K562 (cell line): ENCODE measurements around the gene TOX2. TPM values are rescaled to one million over a fixed set of nuclear protein-coding genes. Genes with fewer than 3 reads are reported as not detected.

Experiments
- ATAC-seq: fragments of 200-7000 bp; cut with Tn5 transposase; 3 replicates; pipeline ENCODE4 v1.9.1; 2020; ENCODE audit warnings: moderate library complexity
- BruUV-seq: library from RNA; stranded (reverse); fragments of 400-500 nt; replicated peaks from 2 replicates; lab custom pipeline; 2021; lab: Mats Ljungman, UMichigan
- CTCF ChIA-PET: fragments of 300-600 bp; formaldehyde crosslinking; extraction: SDS; loops from one replicate; lab custom pipeline; 2021; ENCODE audit warnings: low intra/inter-chr PET ratio; lab: Yijun Ruan, JAX
- POLR2A ChIA-PET: fragments of 300-600, 350-650 bp; sonication (Branson Sonifier 250); formaldehyde crosslinking; extraction: SDS; loops from one replicate; lab custom pipeline; 2021; ENCODE audit warnings: antibody characterized with exemption, inconsistent platforms; lab: Yijun Ruan, JAX
- DNase-seq, 4 experiments: peaks; one replicate each; pipeline versions ENCODE4 v3.0.0 to v3.0.0-alpha.2; 2011 to 2018; ENCODE audit warnings: low spot score in 3 of 4, mixed read lengths in 3 of 4; ENCODE audit errors: extremely low read depth in 1 of 4
- FAIRE-seq: peaks from 2 replicates; lab custom pipeline; 2011; peaks lifted over from hg19 to GRCh38; lab: Jason Lieb, UNC
- H2AFZ ChIP-seq: 2 replicates; pipeline ENCODE4 v1.6.0; 2011; ENCODE audit warnings: low read depth, low read length, control low read depth, inconsistent platforms
- H3K27ac ChIP-seq: fragments of 200-600 bp; 3 replicates; pipeline ENCODE4 v1.8.0; 2011; ENCODE audit warnings: low read depth, mild to moderate bottlenecking, control low read depth, inconsistent platforms, low read length, moderate library complexity, mixed read lengths; ENCODE audit errors: extremely low read depth
- H3K27me3 ChIP-seq, 2 experiments: fragments of 300-600 bp in 1 of 2; 2 replicates in 1 of 2; 3 replicates in 1 of 2; pipeline versions ENCODE4 v1.6.0 to v1.8.0; 2011; ENCODE audit warnings: inconsistent platforms in 2 of 2, low read length in 2 of 2, mild to moderate bottlenecking in 1 of 2, mixed read lengths in 1 of 2, moderate library complexity in 1 of 2; ENCODE audit not compliant: control insufficient read depth in 2 of 2, insufficient read depth in 2 of 2
- H3K36me3 ChIP-seq: fragments of 300-600 bp; 3 replicates; pipeline ENCODE4 v1.8.0; 2011; ENCODE audit warnings: mild to moderate bottlenecking, low read length, inconsistent platforms; ENCODE audit not compliant: control insufficient read depth, insufficient read depth
- H3K4me1 ChIP-seq, 2 experiments: fragments of 200-600 bp in 1 of 2; replicated peaks in 1 of 2; 2 replicates in 1 of 2; 3 replicates in 1 of 2; pipeline versions ENCODE4 v1.5.1 to v1.8.0; 2011; ENCODE audit warnings: inconsistent platforms in 2 of 2, low read length in 2 of 2, mild to moderate bottlenecking in 1 of 2, mixed read lengths in 1 of 2, moderate library complexity in 1 of 2; ENCODE audit not compliant: control insufficient read depth in 2 of 2, insufficient read depth in 2 of 2
- H3K4me2 ChIP-seq: 2 replicates; pipeline ENCODE4 v1.6.1; 2011; ENCODE audit warnings: low read length, control low read depth, inconsistent platforms, mixed read lengths; ENCODE audit not compliant: insufficient read depth
- H3K4me3 ChIP-seq: fragments of 200-600 bp; sonication (generic), shearing (Covaris generic); 2 replicates; pipeline ENCODE4 v1.5.1; 2016; ENCODE audit warnings: control low read depth, inconsistent platforms
- H3K79me2 ChIP-seq: fragments of 200-600 bp; 3 replicates; pipeline ENCODE4 v1.8.0; 2011; ENCODE audit warnings: low read length, inconsistent platforms; ENCODE audit not compliant: control insufficient read depth, insufficient read depth
- H3K9ac ChIP-seq, 2 experiments: 2 replicates each; pipeline versions ENCODE4 v1.6.0 to v1.6.1; 2011; ENCODE audit warnings: low read depth in 2 of 2, low read length in 2 of 2, control low read depth in 1 of 2, inconsistent platforms in 1 of 2, mild to moderate bottlenecking in 1 of 2, mixed read lengths in 1 of 2; ENCODE audit not compliant: insufficient read depth in 1 of 2
- H3K9me1 ChIP-seq: one replicate; pipeline ENCODE4 v1.6.0; 2011; ENCODE audit warnings: inconsistent platforms, mild to moderate bottlenecking, low read length, moderate library complexity; ENCODE audit not compliant: control insufficient read depth, insufficient read depth
- H3K9me3 ChIP-seq: replicated peaks from 2 replicates; pipeline ENCODE4 v1.5.1; 2011; ENCODE audit warnings: low read depth, low read length, inconsistent platforms; ENCODE audit not compliant: control insufficient read depth, insufficient read depth
- H4K20me1 ChIP-seq: replicated peaks from 2 replicates; pipeline ENCODE4 v1.6.1; 2011; ENCODE audit warnings: low read length, inconsistent platforms, mixed read lengths; ENCODE audit not compliant: control insufficient read depth, insufficient read depth
- CBX8 ChIP-seq: fragments of 200-600 bp; sonication (generic); IDR thresholded peaks from 2 replicates; pipeline ENCODE4 v1.6.1; 2012; ENCODE audit warnings: borderline replicate concordance, mixed run types, low read depth, mild to moderate bottlenecking, moderate library complexity, mixed read lengths, low read length, control low read depth, inconsistent platforms; ENCODE audit not compliant: poor library complexity, severe bottlenecking; ENCODE audit errors: extremely low read depth
- CCAR2 ChIP-seq: fragments of 200-400 bp; formaldehyde crosslinking; IDR thresholded peaks from 2 replicates; pipeline ENCODE4 v1.6.1; 2017; ENCODE audit warnings: mild to moderate bottlenecking, low read depth, low read length
- CHD2 ChIP-seq: IDR thresholded peaks from 2 replicates; pipeline ENCODE4 v1.6.1; 2011; ENCODE audit warnings: low read depth, low read length
- ETV6 ChIP-seq, 3 experiments: fragments of 150-350 bp in 1 of 3; sonication (generic) in 1 of 3; formaldehyde crosslinking in 1 of 3; IDR thresholded peaks; 2 replicates each; pipeline versions ENCODE4 v1.6.1 to v1.8.0; 2014 to 2022; ENCODE audit warnings: borderline replicate concordance in 2 of 3, low read depth in 2 of 3, antibody characterized with exemption in 1 of 3, low read length in 1 of 3, mild to moderate bottlenecking in 1 of 3, missing genetic modification reagents in 1 of 3
- GABPB1 ChIP-seq: sonication (generic); formaldehyde crosslinking; IDR thresholded peaks from 2 replicates; pipeline ENCODE4 v1.8.0; 2022; ENCODE audit warnings: mild to moderate bottlenecking, missing genetic modification reagents
- KDM4B ChIP-seq, 2 experiments: fragments of 450-650 bp in 1 of 2; sonication (generic) in 1 of 2; IDR thresholded peaks; 2 replicates each; pipeline ENCODE4 v1.6.1; 2016 to 2017; ENCODE audit warnings: borderline replicate concordance in 2 of 2, antibody characterized with exemption in 1 of 2, low read depth in 1 of 2, mild to moderate bottlenecking in 1 of 2
- KLF10 ChIP-seq: fragments of 250-450 bp; sonication (Bioruptor Pico); IDR thresholded peaks from 2 replicates; pipeline ENCODE4 v1.6.1; 2021; ENCODE audit warnings: matching md5 sums
- LCOR ChIP-seq: sonication (generic); formaldehyde crosslinking; IDR thresholded peaks from 2 replicates; pipeline ENCODE4 v1.8.0; 2022; ENCODE audit warnings: mild to moderate bottlenecking, missing genetic modification reagents
- MBD2 ChIP-seq: sonication (generic); IDR thresholded peaks from 2 replicates; pipeline ENCODE4 v1.6.1; 2016; ENCODE audit warnings: low read depth, borderline replicate concordance
- NBN ChIP-seq: fragments of 450-650 bp; IDR thresholded peaks from 2 replicates; pipeline ENCODE4 v1.6.1; 2016; ENCODE audit warnings: low read depth, mild to moderate bottlenecking
- NELFE ChIP-seq: IDR thresholded peaks from 2 replicates; pipeline ENCODE4 v1.6.1; 2011; ENCODE audit warnings: mild to moderate bottlenecking; ENCODE audit not compliant: insufficient read depth, insufficient read length
- SRSF3 ChIP-seq: fragments of 200-400 bp; formaldehyde crosslinking; IDR thresholded peaks from 2 replicates; pipeline ENCODE4 v1.6.1; 2016; ENCODE audit warnings: mild to moderate bottlenecking, low read length, moderate library complexity; ENCODE audit not compliant: insufficient read depth
- TCF7L2 ChIP-seq: fragments of 150-350 bp; IDR thresholded peaks from 2 replicates; pipeline ENCODE4 v1.6.1; 2016; ENCODE audit warnings: low read depth, mild to moderate bottlenecking, low read length, moderate library complexity
- ZC3H4 ChIP-seq: sonication (generic); formaldehyde crosslinking; IDR thresholded peaks from 2 replicates; pipeline ENCODE4 v1.9.0; 2021; ENCODE audit warnings: missing genetic modification reagents, borderline replicate concordance
- ZFP30 ChIP-seq: fragments of 250-450 bp; sonication (Bioruptor Pico); IDR thresholded peaks from 2 replicates; pipeline ENCODE4 v1.8.0; 2022; ENCODE audit warnings: moderate library complexity, mild to moderate bottlenecking, inconsistent platforms, borderline replicate concordance
- ZNF324 ChIP-seq: fragments of 250-450 bp; sonication (Bioruptor Pico); IDR thresholded peaks from 2 replicates; pipeline ENCODE4 v1.4.0; 2020; ENCODE audit warnings: mild to moderate bottlenecking
- WGBS: fragments of 100-300 bp; shearing (Covaris generic); methylation state at CpG from one replicate; pipeline ENCODE4 v1.1.6; 2016; ENCODE audit warnings: low coverage, mixed read lengths; ENCODE audit not compliant: insufficient coverage; ENCODE audit errors: missing lambda C conversion rate; 5-methylcytosine and 5-hydroxymethylcytosine counted together
- in situ Hi-C: fragments of 300-500 bp; cut with MboI; formaldehyde crosslinking; loops from 4 replicates; pipeline ENCODE4 v1.15.0; 2018; ENCODE audit warnings: inconsistent platforms, mixed read lengths
- intact Hi-C: fragments of 100-400 bp; cut with micrococcal nuclease; formaldehyde crosslinking; loops from 2 replicates; pipeline ENCODE4 v1.14.2; 2022
- polyA plus RNA-seq, 8 experiments: library from polyadenylated mRNA; depleted of rRNA in 4 of 8; stranded (reverse) in 5 of 8; unstranded in 3 of 8; fragments of >200 nt; fragmentation: Nextera tagmentation in 2 of 8; fragmentation: Illumina TruSeq in 1 of 8; extraction: Ambion mirVana in 2 of 8; extraction: Trizol in 1 of 8; gene quantifications; 2 replicates each; pipeline versions ENCODE4 v1.2.1 to v1.2.3, GENCODE V29; 2011 to 2014; ENCODE audit warnings: inconsistent platforms in 1 of 8, missing spikeins in 1 of 8
- total RNA-seq, 7 experiments: library from RNA; depleted of rRNA in 6 of 7; stranded (reverse); fragments of >200 nt in 6 of 7; fragmentation: Illumina TruSeq in 2 of 7; extraction: Trizol in 2 of 7; gene quantifications; 2 replicates each; pipeline versions ENCODE4 v1.2.1 to v1.2.3, GENCODE V29; 2011 to 2021; ENCODE audit warnings: low replicate concordance in 1 of 7
- TF ChIP-seq, protein P1 (sequence below): fragments of 450-650 bp; formaldehyde crosslinking; IDR thresholded peaks from 2 replicates; pipeline ENCODE4 v1.4.0; 2020; ENCODE audit warnings: mild to moderate bottlenecking, moderate library complexity

TOX2 gene
- total and polyA plus RNA-seq, 9 of the 15 experiments (the other 6 are each of a cell fraction or from before 2014, with no cell fraction given), result not detected

DNA sequence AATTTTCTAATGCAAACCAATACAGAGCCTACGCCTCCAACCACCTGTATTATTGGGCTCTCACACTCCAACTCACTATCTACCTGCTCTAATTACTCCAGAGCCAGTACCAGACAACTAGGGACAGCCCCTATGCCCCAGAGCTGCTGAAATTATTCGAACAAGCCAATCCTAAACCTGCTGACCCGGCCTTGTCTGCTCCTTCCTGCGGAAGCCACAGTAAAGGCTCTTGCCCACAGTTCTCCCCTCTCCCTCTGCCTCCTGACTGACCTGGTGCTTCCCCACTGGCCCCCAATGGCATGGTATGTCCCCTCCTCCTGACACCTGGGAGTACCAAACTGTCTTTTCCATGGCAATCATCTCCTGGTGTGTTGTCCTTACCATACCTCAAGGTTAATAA is 4.1 kb upstream of the TOX2 start:
- Histone ChIP-seq H3K27me3 (peaks cover 0 to 16% of the 10 kb centered on the region in 2 experiments; a peak in 3 of 5 replicates), H3K4me1 (peaks cover 0 to 13% of the 10 kb centered on the region in 2 experiments; a peak in 2 of 5 replicates), H4K20me1 (no peaks in the 10 kb centered on the region), H3K9me1 (no peaks in the 10 kb centered on the region), H2AFZ (no peak overlapping the region), H3K27ac (no peak overlapping the region), H3K9ac (no peak overlapping the region), H3K4me3 (no peak overlapping the region), H3K79me2 (no peaks in the 10 kb centered on the region), H3K4me2 (no peak overlapping the region), H3K9me3 (no peaks in the 10 kb centered on the region), H3K36me3 (no peaks in the 10 kb centered on the region)
- FAIRE-seq, result no peak
- CTCF ChIA-PET, result no interaction called here
- no peak for DNase-seq
- in situ Hi-C loops (no loop called here), intact Hi-C loops (no loop called here)
- ATAC-seq, result no peak
- TF ChIP-seq CBX8 (no peak), ZC3H4 (CRISPR knock-in tag) (no peak), MBD2 (no peak), NELFE (no peak), KDM4B (IDR thresholded peaks at IDR 0.05; ENCODE audit: borderline replicate concordance in 2 of 2, low read depth in 1 of 2) (no peak), CHD2 (no peak), GABPB1 (no peak), CCAR2 (no peak), KLF10 (CRISPR knock-in tag) (no peak), ETV6 (IDR thresholded peaks at IDR 0.05; ENCODE audit: borderline replicate concordance in 1 of 2, low read depth in 2 of 2, low read length in 1 of 2) (no peak), ETV6 (CRISPR knock-in tag; IDR thresholded peaks at IDR 0.05; ENCODE audit: borderline replicate concordance) (no peak), ZFP30 (CRISPR knock-in tag) (no peak), NBN (no peak), TCF7L2 (no peak), SRSF3 (no peak), ZNF324 (no peak), LCOR (CRISPR knock-in tag) (no peak)
- TF ChIP-seq, protein P1, sequence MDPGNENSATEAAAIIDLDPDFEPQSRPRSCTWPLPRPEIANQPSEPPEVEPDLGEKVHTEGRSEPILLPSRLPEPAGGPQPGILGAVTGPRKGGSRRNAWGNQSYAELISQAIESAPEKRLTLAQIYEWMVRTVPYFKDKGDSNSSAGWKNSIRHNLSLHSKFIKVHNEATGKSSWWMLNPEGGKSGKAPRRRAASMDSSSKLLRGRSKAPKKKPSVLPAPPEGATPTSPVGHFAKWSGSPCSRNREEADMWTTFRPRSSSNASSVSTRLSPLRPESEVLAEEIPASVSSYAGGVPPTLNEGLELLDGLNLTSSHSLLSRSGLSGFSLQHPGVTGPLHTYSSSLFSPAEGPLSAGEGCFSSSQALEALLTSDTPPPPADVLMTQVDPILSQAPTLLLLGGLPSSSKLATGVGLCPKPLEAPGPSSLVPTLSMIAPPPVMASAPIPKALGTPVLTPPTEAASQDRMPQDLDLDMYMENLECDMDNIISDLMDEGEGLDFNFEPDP (CRISPR knock-in tag), result no peak
- POLR2A ChIA-PET, result interaction anchor here (1.0 kb wide), 1 partner anchor 10 kb away, joined by 4 read pairs; no protein-coding TSS in a partner anchor
- 0% methylated on average over 4 of the region's 4 CpGs for WGBS
- BruUV-seq, result no TSS peak
